Activated CD4-positive, alpha-beta T cell treated with anti-CD3 and anti-CD28 coated beads, Interleukin-2, Interleukin-4, amounts not matched to agents 100 ng/mL and 50 ng/mL, durations not matched to agents 16 hours and 8 hours (primary cell): Measurements from ENCODE around the gene EREG.
A peak's percentile ranks its signal among the peaks of the same experiment; 100 is the strongest.

ENCODE experiments used
- DNase-seq: peaks from one replicate; pipeline ENCODE4 v3.0.0-alpha.2; 2020; ENCODE audit warnings: low spot score

The EREG gene

GRCh38 chr4:74344031-74344430 lies 20.9 kb upstream of the EREG start:
- DNase-seq, result no peak

GRCh38 chr4:74353858-74354257 lies 11.1 kb upstream of the EREG start:
- DNase-seq, result no peak

- DNase-seq, result no peak
Observed at GRCh38 chr4:74357965-74358364, 7.0 kb upstream of the EREG start.

DNA sequence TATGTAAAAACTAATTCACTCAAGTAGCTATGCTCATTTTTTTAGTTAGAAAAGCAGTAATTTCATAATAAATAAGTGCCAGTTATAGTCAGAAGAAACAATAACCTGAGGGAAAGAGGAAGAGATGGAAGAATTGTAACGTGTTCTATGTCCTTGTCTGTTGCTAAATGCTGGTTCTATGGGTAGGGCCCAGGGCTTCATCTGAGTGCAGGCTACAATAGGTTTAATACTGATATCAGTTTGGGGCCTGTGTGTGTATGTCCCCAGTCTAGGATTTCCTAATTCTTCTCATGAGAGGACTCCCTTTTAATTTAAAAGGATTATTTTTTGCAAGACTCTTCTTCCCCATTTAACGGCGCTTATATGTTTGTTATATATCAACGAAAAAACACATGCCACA lies 3.3 kb upstream of the EREG start:
- DNase-seq, result no peak

- DNase-seq, result no peak
Observed at GRCh38 chr4:74362347-74362746, 2.6 kb upstream of the EREG start.

GRCh38 chr4:74364256-74364651 lies 691 bp upstream of the EREG start:
- DNase-seq, result no peak

DNA sequence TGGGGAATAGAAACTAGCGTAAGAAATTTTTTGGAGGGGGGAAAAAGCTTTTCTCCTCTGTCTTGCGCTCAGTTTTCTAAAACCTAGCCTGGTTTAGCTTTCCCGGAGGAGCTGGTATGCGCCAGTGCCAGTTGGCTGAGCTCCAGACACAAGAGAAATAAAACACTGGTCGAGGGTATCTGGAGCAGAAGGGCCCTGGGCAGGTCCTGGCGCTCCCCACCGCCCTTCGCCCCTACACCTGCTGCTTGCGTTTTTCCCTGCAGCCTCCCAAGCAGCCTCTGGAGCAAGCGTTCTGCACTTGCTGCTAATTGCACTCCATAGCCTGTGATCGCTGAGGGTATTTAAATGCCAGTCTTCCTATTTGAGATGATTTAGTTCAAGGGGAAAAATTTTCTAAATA lies 816 bp downstream of the EREG start:
- no peak for DNase-seq

DNA sequence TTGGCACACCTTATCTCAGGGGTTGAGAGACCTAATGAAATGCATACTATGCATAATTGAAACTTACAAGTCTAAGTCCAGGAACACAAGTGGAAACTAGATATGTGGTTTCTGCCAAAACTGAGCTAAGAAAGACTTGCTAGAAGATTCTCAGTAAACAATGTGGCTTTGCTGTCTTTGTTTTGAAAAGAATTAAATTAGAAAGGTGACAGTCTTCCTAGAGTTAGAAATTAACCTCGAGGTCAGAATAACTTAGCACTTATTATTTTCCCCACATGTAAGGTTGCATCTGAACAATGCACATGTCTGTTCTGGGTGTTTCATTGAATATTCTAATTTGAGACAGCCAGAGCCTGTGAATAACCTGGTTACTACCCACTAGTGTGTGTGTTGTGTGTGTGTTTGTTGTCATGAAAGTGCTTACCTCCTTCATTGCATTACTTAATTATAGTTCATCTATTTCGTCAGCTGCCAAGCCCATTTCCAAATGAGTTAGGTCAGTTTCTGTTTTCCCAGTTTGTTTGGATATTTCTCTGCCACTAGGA lies 1.5 kb downstream of the EREG start:
- no peak for DNase-seq

DNA sequence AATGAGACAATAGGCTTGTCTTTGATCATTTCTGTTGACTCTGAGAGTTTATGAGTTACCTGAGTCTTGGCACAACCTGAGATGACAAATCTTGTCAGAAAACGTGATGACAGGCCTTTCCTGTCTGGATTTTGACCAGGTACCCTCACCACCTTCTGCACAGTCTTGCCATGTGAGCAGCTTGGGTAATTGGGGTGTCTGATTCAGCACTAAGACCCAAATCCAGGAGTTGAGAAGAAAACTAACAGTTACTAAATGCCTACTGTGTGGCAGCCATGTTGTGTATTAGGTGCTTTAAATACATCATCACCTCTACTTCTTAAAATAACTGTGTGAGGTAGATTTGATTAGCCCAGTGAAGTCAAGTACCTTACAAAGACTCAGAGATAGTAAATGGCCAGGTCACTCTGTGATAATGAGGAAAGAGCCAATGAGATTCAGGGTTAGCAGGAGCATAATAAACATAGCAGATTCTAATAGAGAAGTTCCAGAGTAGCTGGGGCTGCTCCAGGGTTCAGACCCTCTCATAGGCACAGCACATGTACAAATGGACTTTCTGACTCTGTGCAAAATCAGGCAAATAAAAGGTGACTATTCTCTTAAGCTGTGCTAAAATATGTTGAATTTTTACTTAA lies 2.8 kb downstream of the EREG start:
- no peak for DNase-seq

- no peak for DNase-seq
Observed at GRCh38 chr4:74368596-74368995, 3.7 kb downstream of the EREG start.

DNA sequence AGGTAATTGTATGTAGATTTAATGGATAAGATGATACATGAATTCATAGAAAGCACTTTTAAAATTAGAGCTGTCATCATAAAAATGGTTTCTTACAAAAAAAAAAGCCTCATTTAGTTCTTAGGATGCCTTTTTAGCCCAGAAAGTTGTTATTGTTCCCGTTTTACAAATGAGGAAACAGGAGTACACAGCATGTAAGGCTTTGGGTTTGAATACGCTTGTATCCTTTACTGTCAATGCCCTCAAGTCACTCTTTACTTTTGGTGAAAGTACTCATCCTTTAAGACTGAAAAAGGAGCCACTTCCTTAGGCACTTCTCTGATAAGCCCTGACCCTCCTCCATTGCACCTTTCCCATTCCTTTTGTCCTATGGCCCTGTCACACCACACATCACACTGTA lies 4.9 kb downstream of the EREG start:
- no peak for DNase-seq

- DNase-seq, result peak; percentile 49
Observed at GRCh38 chr4:74370912-74371311, 6.0 kb downstream of the EREG start.

- no peak for DNase-seq
Observed at GRCh38 chr4:74374128-74374527, 9.2 kb downstream of the EREG start.

- DNase-seq, result no peak
Observed at GRCh38 chr4:74374561-74375327, 9.8 kb downstream of the EREG start.

- no peak for DNase-seq
Observed at GRCh38 chr4:74375824-74376426, 11.0 kb downstream of the EREG start.

DNA sequence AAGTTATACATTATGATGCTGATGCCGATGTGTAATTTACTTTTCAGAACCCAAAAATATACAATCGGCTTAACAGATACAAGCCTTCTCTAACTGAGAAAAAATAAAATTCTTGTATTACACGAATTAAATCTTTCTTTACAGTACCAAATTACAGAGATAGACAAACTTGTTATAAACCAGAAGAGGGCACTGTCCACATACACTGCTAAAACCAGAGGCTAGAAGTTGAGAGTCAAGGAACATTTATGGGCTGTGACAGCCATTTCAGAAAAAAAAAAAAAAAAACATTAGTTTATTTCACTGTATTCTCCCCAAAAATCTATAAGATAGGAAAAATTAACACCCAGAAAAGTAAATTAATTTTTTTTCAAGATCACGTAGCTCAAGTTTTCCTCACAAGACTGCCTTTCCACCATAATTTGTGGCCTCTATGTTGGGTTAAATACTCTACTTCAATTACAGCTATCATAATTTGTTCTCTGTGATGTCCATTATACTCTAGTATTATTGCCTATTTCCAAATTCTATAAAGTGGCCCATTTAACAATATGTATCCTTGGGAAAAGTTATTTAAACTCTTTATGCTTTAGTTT lies 12.0 kb downstream of the EREG start:
- DNase-seq, result no peak

- DNase-seq, result no peak
Observed at GRCh38 chr4:74377714-74378113, 12.8 kb downstream of the EREG start.

- DNase-seq, result no peak
Observed at GRCh38 chr4:74378573-74378972, 13.6 kb downstream of the EREG start.

DNA sequence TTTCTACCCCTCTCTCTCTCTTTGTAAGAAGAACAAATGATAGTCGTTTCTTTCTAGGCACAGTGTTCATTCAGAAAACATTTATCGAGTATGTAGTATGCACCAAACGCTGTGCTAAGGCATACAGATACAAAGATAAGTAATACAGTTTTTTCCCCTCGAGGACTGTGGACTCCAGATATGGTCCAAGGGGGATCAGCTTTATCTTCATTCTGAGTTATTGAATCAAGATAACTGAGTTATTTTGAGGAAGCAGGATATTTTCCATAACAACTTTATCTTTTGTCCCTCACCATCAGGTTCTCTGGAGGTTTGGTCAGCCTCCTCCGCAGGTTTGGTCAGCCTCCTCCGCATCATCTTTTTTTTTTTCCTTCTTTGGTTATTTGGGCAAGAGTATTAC lies 15.0 kb downstream of the EREG start:
- DNase-seq, result no peak

GRCh38 chr4:74385386-74385785 lies 20.4 kb downstream of the EREG start:
- no peak for DNase-seq

- DNase-seq, result no peak
Observed at GRCh38 chr4:74386159-74386558, 21.2 kb downstream of the EREG start.

DNA sequence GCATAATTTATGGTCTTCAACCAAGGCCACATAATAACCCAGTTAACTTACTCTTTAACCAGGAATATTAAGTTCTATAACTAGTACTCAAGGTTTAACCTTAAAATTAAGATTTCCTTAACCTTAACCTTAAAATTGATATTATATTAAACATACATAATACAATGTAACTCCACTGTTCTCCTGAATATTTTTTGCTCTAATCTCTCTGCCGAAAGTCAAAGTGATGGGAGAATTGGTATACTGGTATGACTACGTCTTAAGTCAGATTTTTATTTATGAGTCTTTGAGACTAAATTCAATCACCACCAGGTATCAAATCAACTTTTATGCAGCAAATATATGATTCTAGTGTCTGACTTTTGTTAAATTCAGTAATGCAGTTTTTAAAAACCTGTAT lies 22.8 kb downstream of the EREG start:
- DNase-seq, result no peak

- no peak for DNase-seq
Observed at GRCh38 chr4:74389494-74389893, 24.5 kb downstream of the EREG start.
